GM21360 (cell line): ENCODE data around the gene KPNA4.

Experiments used
- ATAC-seq: cut with Tn5 transposase; IDR thresholded peaks from one replicate; pipeline ENCODE4 v1.9.1; 2021; ENCODE audit warnings: mild to moderate bottlenecking, moderate library complexity; ENCODE audit not compliant: unreplicated experiment

Gene KPNA4

GRCh38 chr3:160498202-160498601, 67.2 kb downstream of the KPNA4 start:
- no peak for ATAC-seq

GRCh38 chr3:160490166-160490565, 75.2 kb downstream of the KPNA4 start:
- no peak for ATAC-seq

GRCh38 chr3:160486459-160486869, 78.9 kb downstream of the KPNA4 start:
- no peak for ATAC-seq

GRCh38 chr3:160482796-160483195, 82.6 kb downstream of the KPNA4 start:
- no peak for ATAC-seq

- no peak for ATAC-seq
These were observed 83.5 kb downstream of the KPNA4 start for GRCh38 chr3:160481856-160482255.

- ATAC-seq, result no peak
These were observed 84.4 kb downstream of the KPNA4 start for GRCh38 chr3:160480931-160481330.

- no peak for ATAC-seq
These were observed 86.0 kb downstream of the KPNA4 start for GRCh38 chr3:160479376-160479775.

- ATAC-seq, result no peak
These were observed 87.0 kb downstream of the KPNA4 start for GRCh38 chr3:160478338-160478737.

GRCh38 chr3:160477750-160478149, 87.6 kb downstream of the KPNA4 start:
- no peak for ATAC-seq

GRCh38 chr3:160475884-160476283, 89.5 kb downstream of the KPNA4 start:
- ATAC-seq, result no peak

- ATAC-seq, result no peak
These were observed 90.2 kb downstream of the KPNA4 start for GRCh38 chr3:160475153-160475552.

GRCh38 chr3:160474416-160474838, 90.9 kb downstream of the KPNA4 start:
- no peak for ATAC-seq

- no peak for ATAC-seq
These were observed 91.4 kb downstream of the KPNA4 start for GRCh38 chr3:160473978-160474377.

GRCh38 chr3:160473221-160473620, 92.2 kb downstream of the KPNA4 start:
- ATAC-seq, result no peak

- ATAC-seq, result no peak
These were observed 93.0 kb downstream of the KPNA4 start for GRCh38 chr3:160472344-160472743.

- ATAC-seq, result no peak
These were observed 93.5 kb downstream of the KPNA4 start for GRCh38 chr3:160471892-160472291.

- no peak for ATAC-seq
These were observed 95.2 kb downstream of the KPNA4 start for GRCh38 chr3:160470181-160470580.

- ATAC-seq, result no peak
These were observed 100.4 kb downstream of the KPNA4 start for GRCh38 chr3:160464971-160465370.

GRCh38 chr3:160464321-160464720, 101.0 kb downstream of the KPNA4 start:
- no peak for ATAC-seq

- ATAC-seq, result no peak
These were observed 105.3 kb downstream of the KPNA4 start for GRCh38 chr3:160460033-160460432.

- no peak for ATAC-seq
These were observed 105.9 kb downstream of the KPNA4 start for GRCh38 chr3:160459450-160459970.

GRCh38 chr3:160458151-160458550, 107.2 kb downstream of the KPNA4 start:
- no peak for ATAC-seq

- no peak for ATAC-seq
These were observed 109.5 kb downstream of the KPNA4 start for GRCh38 chr3:160455846-160456245.
